ENCODE results near the gene AGO1. TPM values are rescaled to one million over a fixed set of nuclear protein-coding genes. Genes with fewer than 3 reads are reported as not detected.
"Not testable (repeated sequence)": the region's sequence is repeated elsewhere in the genome, so short reads cannot be mapped to it uniquely, and the experiment has no call there.

AGO1 gene
- total and polyA plus RNA-seq, 2 of the 13 experiments (the other 11 are each of a cell fraction or from before 2014, with no cell fraction given) = 9.2 to 18.6 TPM

GRCh38 chr1:35888981-35889380, 6.0 kb downstream of the AGO1 start:
- H3K9me3 ChIP-seq (ENCODE audit: low read length); H3K4me3 ChIP-seq (replicated peaks in 1 of 3; ENCODE audit: insufficient read depth in 1 of 3, low read depth in 2 of 3, low read length in 3 of 3); in situ Hi-C loops (cut with HindIII; ENCODE audit: extremely low pct_ligation_motif_present, low pct_unique_long_range_greater_than_20kb); H4K20me1 ChIP-seq (ENCODE audit: insufficient read depth, low read length); H2AFZ ChIP-seq (ENCODE audit: low read length); intact Hi-C loops (cut with micrococcal nuclease; ENCODE audit: unreplicated experiment); POLR2A ChIA-PET; DNase-seq (ENCODE audit: low spot score); H3K27me3 ChIP-seq (ENCODE audit: control insufficient read depth in 1 of 2, insufficient read depth in 2 of 2, low read length in 2 of 2); H3K9ac ChIP-seq (ENCODE audit: insufficient read depth, low read depth, low read length); H3K27ac ChIP-seq (ENCODE audit: extremely low read length, insufficient read depth, low read length); ATAC-seq; BruUV-seq (replicated peaks); FAIRE-seq; H3K4me2 ChIP-seq (ENCODE audit: low read depth, low read length); CTCF ChIA-PET (ENCODE audit: low intra/inter-chr PET ratio, low total read pairs): not testable (repeated sequence)
- Histone ChIP-seq H3K36me3 (replicated peaks in 1 of 2; ENCODE audit: control insufficient read depth in 1 of 2, insufficient read depth in 2 of 2, low read length in 2 of 2) (peaks cover 13 to 40% of the 10 kb centered on the region in 2 experiments), H3K4me1 (ENCODE audit: insufficient read depth, low read length) (peaks cover 34% of the 10 kb centered on the region), H3K79me2 (ENCODE audit: insufficient read depth, low read length) (peaks cover 11% of the 10 kb centered on the region)
- WGBS (ENCODE audit: low lambda C conversion rate) = 97% methylated on average over 3 of the region's 3 CpGs

DNA sequence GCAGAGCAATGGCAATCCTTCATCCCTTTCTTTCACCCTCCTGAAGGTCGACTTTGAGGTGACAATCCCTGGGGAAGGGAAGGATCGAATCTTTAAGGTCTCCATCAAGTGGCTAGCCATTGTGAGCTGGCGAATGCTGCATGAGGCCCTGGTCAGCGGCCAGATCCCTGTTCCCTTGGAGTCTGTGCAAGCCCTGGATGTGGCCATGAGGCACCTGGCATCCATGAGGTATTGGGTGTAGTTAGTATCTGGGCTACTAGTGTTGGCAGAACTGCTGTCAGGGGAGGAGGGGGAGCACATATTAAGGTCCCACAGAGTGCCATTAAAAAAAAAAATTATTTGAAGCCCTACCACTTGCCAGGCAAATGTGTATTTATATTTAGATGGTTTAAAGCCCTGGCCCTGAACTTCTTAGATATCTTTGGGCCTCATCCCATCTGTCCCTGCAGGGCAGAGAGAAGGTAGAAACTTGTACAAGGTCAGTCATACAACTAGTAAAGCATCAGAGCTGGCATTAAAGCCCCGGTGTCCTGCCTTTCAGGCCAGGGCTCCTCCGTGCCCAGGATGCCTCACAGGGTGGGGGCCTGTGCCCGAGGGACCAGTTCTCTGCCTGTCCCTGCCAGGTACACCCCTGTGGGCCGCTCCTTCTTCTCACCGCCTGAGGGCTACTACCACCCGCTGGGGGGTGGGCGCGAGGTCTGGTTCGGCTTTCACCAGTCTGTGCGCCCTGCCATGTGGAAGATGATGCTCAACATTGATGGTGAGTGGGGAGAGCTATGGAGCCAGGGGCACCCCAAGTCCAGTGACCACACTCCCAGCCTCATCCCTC, 10.3 kb downstream of the AGO1 start:
- Histone ChIP-seq H3K79me2 (ENCODE audit: insufficient read depth, low read length) (no peaks in the 10 kb centered on the region), H3K4me2 (ENCODE audit: low read depth, low read length) (no peak overlapping the region), H3K27me3 (ENCODE audit: control insufficient read depth in 1 of 2, insufficient read depth in 2 of 2, low read length in 2 of 2) (no peaks in the 10 kb centered on the region), H3K27ac (ENCODE audit: extremely low read length, insufficient read depth, low read length) (no peak overlapping the region), H3K9ac (ENCODE audit: insufficient read depth, low read depth, low read length) (no peak overlapping the region), H3K36me3 (replicated peaks in 1 of 2; ENCODE audit: control insufficient read depth in 1 of 2, insufficient read depth in 2 of 2, low read length in 2 of 2) (peaks cover 16 to 73% of the 10 kb centered on the region in 2 experiments), H4K20me1 (ENCODE audit: insufficient read depth, low read length) (0 out of 2 replicates have a peak, but pooled peaks cover 6% of the 10 kb centered on the region), H3K9me3 (ENCODE audit: low read length) (no peaks in the 10 kb centered on the region), H3K4me1 (ENCODE audit: insufficient read depth, low read length) (no peaks in the 10 kb centered on the region), H2AFZ (ENCODE audit: low read length) (no peak overlapping the region), H3K4me3 (replicated peaks in 1 of 3; ENCODE audit: insufficient read depth in 1 of 3, low read depth in 2 of 3, low read length in 3 of 3) (no peak overlapping the region)
- DNase-seq (ENCODE audit: low spot score) (no peak), ATAC-seq (no peak), FAIRE-seq (no peak)
- ChIA-PET POLR2A (no interaction called here), CTCF (ENCODE audit: low intra/inter-chr PET ratio, low total read pairs) (no interaction called here)
- in situ Hi-C loops (cut with HindIII; ENCODE audit: extremely low pct_ligation_motif_present, low pct_unique_long_range_greater_than_20kb) = no loop called here
- intact Hi-C loops (cut with micrococcal nuclease; ENCODE audit: unreplicated experiment) = no loop called here
- WGBS (ENCODE audit: low lambda C conversion rate) = 95% methylated on average over 10 of the region's 14 CpGs
- BruUV-seq (replicated peaks) = no TSS peak
- TF ChIP-seq TOE1 (CRISPR knock-in tag; IDR thresholded peaks at IDR 0.05) = no peak
- TF ChIP-seq ZNF225 (CRISPR knock-in tag; IDR thresholded peaks at IDR 0.05) = no peak
- TF ChIP-seq ZFP36L2 (CRISPR knock-in tag; IDR thresholded peaks at IDR 0.05) = no peak
- TF ChIP-seq FOXO4 (CRISPR knock-in tag; conservative IDR thresholded peaks at IDR 0.05) = no peak
- TF ChIP-seq, protein P1, sequence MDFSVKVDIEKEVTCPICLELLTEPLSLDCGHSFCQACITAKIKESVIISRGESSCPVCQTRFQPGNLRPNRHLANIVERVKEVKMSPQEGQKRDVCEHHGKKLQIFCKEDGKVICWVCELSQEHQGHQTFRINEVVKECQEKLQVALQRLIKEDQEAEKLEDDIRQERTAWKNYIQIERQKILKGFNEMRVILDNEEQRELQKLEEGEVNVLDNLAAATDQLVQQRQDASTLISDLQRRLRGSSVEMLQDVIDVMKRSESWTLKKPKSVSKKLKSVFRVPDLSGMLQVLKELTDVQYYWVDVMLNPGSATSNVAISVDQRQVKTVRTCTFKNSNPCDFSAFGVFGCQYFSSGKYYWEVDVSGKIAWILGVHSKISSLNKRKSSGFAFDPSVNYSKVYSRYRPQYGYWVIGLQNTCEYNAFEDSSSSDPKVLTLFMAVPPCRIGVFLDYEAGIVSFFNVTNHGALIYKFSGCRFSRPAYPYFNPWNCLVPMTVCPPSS (IDR thresholded peaks at IDR 0.05) = no peak
- no peak for TF ChIP-seq ZNF33A (CRISPR knock-in tag; IDR thresholded peaks at IDR 0.05; ENCODE audit: borderline replicate concordance)
- TF ChIP-seq YEATS4 (CRISPR knock-in tag; IDR thresholded peaks at IDR 0.05; ENCODE audit: borderline replicate concordance) = no peak
- TF ChIP-seq ZNF101 (CRISPR knock-in tag; IDR thresholded peaks at IDR 0.05; ENCODE audit: borderline replicate concordance, low read depth) = no peak
- TF ChIP-seq, protein P2, sequence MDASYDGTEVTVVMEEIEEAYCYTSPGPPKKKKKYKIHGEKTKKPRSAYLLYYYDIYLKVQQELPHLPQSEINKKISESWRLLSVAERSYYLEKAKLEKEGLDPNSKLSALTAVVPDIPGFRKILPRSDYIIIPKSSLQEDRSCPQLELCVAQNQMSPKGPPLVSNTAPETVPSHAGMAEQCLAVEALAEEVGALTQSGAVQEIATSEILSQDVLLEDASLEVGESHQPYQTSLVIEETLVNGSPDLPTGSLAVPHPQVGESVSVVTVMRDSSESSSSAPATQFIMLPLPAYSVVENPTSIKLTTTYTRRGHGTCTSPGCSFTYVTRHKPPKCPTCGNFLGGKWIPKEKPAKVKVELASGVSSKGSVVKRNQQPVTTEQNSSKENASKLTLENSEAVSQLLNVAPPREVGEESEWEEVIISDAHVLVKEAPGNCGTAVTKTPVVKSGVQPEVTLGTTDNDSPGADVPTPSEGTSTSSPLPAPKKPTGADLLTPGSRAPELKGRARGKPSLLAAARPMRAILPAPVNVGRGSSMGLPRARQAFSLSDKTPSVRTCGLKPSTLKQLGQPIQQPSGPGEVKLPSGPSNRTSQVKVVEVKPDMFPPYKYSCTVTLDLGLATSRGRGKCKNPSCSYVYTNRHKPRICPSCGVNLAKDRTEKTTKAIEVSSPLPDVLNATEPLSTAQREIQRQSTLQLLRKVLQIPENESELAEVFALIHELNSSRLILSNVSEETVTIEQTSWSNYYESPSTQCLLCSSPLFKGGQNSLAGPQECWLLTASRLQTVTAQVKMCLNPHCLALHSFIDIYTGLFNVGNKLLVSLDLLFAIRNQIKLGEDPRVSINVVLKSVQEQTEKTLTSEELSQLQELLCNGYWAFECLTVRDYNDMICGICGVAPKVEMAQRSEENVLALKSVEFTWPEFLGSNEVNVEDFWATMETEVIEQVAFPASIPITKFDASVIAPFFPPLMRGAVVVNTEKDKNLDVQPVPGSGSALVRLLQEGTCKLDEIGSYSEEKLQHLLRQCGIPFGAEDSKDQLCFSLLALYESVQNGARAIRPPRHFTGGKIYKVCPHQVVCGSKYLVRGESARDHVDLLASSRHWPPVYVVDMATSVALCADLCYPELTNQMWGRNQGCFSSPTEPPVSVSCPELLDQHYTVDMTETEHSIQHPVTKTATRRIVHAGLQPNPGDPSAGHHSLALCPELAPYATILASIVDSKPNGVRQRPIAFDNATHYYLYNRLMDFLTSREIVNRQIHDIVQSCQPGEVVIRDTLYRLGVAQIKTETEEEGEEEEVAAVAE (CRISPR knock-in tag; IDR thresholded peaks at IDR 0.05; ENCODE audit: borderline replicate concordance) = no peak
- no peak for TF ChIP-seq ZSCAN12 (CRISPR knock-in tag; IDR thresholded peaks at IDR 0.05)
